Prostate gland (tissue), 2 donors: ENCODE measurements around the gene RAB28. TPM values are rescaled to one million over a fixed set of nuclear protein-coding genes. Genes with fewer than 3 reads are reported as not detected.

Experiments used
- DNase-seq: peaks from one replicate; pipeline ENCODE4 v3.0.0-alpha.2; 2019; ENCODE audit warnings: low spot score
- H3K27ac ChIP-seq, 2 donors: fragments of 200-600 bp; sonication (generic); 2 replicates each; pipeline ENCODE4 v1.5.1; 2017 to 2019
- H3K27me3 ChIP-seq: fragments of 200-600 bp; sonication (generic); replicated peaks from 2 replicates; pipeline ENCODE4 v1.5.1; 2019; ENCODE audit not compliant: insufficient read depth
- H3K36me3 ChIP-seq, 2 donors: fragments of 200-600 bp; sonication (generic); 1 replicate in 1 of 2; 2 replicates in 1 of 2; pipeline versions ENCODE4 v1.5.1 to v1.8.1; 2017 to 2019
- H3K4me1 ChIP-seq: fragments of 200-600 bp; sonication (generic); replicated peaks from 2 replicates; pipeline ENCODE4 v1.5.1; 2019
- H3K4me3 ChIP-seq, 2 donors: fragments of 200-600 bp; sonication (generic); 2 replicates each; pipeline ENCODE4 v1.5.1; 2017 to 2019
- H3K9me3 ChIP-seq: fragments of 200-600 bp; sonication (generic); 2 replicates; pipeline ENCODE4 v1.5.1; 2017
- CTCF ChIP-seq, 4 experiments: fragments of 200-600 bp in 2 of 4; fragments of 450-650 bp in 2 of 4; sonication (generic) in 2 of 4; IDR thresholded peaks; 1 replicate in 3 of 4; 2 replicates in 1 of 4; pipeline ENCODE4 v1.5.1; 2016 to 2019; ENCODE audit warnings: antibody characterized with exemption in 4 of 4, mild to moderate bottlenecking in 2 of 4, moderate library complexity in 2 of 4
- POLR2A ChIP-seq: fragments of 450-650 bp; IDR thresholded peaks from one replicate; pipeline ENCODE4 v1.6.1; 2016; ENCODE audit warnings: antibody characterized with exemption, mild to moderate bottlenecking
- POLR2AphosphoS5 ChIP-seq: sonication (generic); formaldehyde crosslinking; IDR thresholded peaks from one replicate; pipeline ENCODE4 v1.6.1; 2017; ENCODE audit warnings: antibody characterized with exemption
- WGBS: methylation state at CpG from one replicate; pipeline ENCODE4 v1.1.5; 2018; 5-methylcytosine and 5-hydroxymethylcytosine counted together
- intact Hi-C: fragments of 100-400 bp; cut with DNase I; formaldehyde crosslinking; loops from one replicate; pipeline ENCODE4 v1.14.2; 2022
- total RNA-seq, 2 donors: library from RNA; depleted of rRNA; stranded (reverse); fragments of >200 nt; gene quantifications; one replicate each; pipeline ENCODE4 v1.1.0, GENCODE V29; 2016

The RAB28 gene
- total RNA-seq, 2 donors from 2014 or later = 19.7 to 21.4 TPM

GRCh38 chr4:13528821-13529127, 44.6 kb upstream of the RAB28 start:
- WGBS = 6% methylated on average over 5 of the region's 5 CpGs
- H3K27ac ChIP-seq = no peak overlapping the region
- peaks cover 56% of the 10 kb centered on the region for H3K27me3 ChIP-seq
- no peak for DNase-seq
- no peaks in the 10 kb centered on the region for H3K9me3 ChIP-seq
- H3K4me1 ChIP-seq = no peaks in the 10 kb centered on the region
- no peak overlapping the region for H3K4me3 ChIP-seq
- TF ChIP-seq CTCF (IDR thresholded peaks at IDR 0.05) = no peak
- no peak for TF ChIP-seq POLR2A
- no peak for TF ChIP-seq POLR2AphosphoS5
- intact Hi-C loops = no loop called here
- no peaks in the 10 kb centered on the region for H3K36me3 ChIP-seq

- no peaks in the 10 kb centered on the region for H3K4me1 ChIP-seq
- no peak overlapping the region for H3K27ac ChIP-seq
- no peaks in the 10 kb centered on the region for H3K9me3 ChIP-seq
- WGBS = 9% methylated on average over 33 of the region's 35 CpGs
- H3K27me3 ChIP-seq = peaks cover 57% of the 10 kb centered on the region
- intact Hi-C loops = no loop called here
- no peaks in the 10 kb centered on the region for H3K36me3 ChIP-seq
- no peak overlapping the region for H3K4me3 ChIP-seq
- DNase-seq = no peak
- no peak for TF ChIP-seq POLR2A
- no peak for TF ChIP-seq CTCF (IDR thresholded peaks at IDR 0.05)
- TF ChIP-seq POLR2AphosphoS5 = no peak
Observed at GRCh38 chr4:13527981-13528820, 44.1 kb upstream of the RAB28 start.

GRCh38 chr4:13527192-13527980, 43.2 kb upstream of the RAB28 start:
- no peak for DNase-seq
- Histone ChIP-seq H3K9me3 (no peaks in the 10 kb centered on the region), H3K4me1 (no peaks in the 10 kb centered on the region), H3K27ac (no peak overlapping the region), H3K27me3 (peaks cover 61% of the 10 kb centered on the region), H3K4me3 (no peak overlapping the region), H3K36me3 (no peaks in the 10 kb centered on the region)
- whole genome bisulfite sequencing = 3% methylated on average over 46 of the region's 46 CpGs
- no peak for TF ChIP-seq POLR2A
- TF ChIP-seq CTCF (IDR thresholded peaks at IDR 0.05) = no peak
- TF ChIP-seq POLR2AphosphoS5 = no peak
- intact Hi-C loops = no loop called here

GRCh38 chr4:13526658-13527057, 42.5 kb upstream of the RAB28 start:
- 39% methylated on average over 3 of the region's 3 CpGs for WGBS
- intact Hi-C loops = no loop called here
- Histone ChIP-seq H3K27ac (no peak overlapping the region), H3K27me3 (peaks cover 58% of the 10 kb centered on the region), H3K9me3 (no peaks in the 10 kb centered on the region), H3K4me1 (no peaks in the 10 kb centered on the region), H3K36me3 (no peaks in the 10 kb centered on the region), H3K4me3 (no peak overlapping the region)
- TF ChIP-seq POLR2AphosphoS5 = no peak
- TF ChIP-seq CTCF (IDR thresholded peaks at IDR 0.05) = no peak
- no peak for TF ChIP-seq POLR2A
- DNase-seq = no peak
